Measurements from ENCODE around the gene SPATA31E1.
A peak's percentile ranks its signal among the peaks of the same experiment; 100 is the strongest.
"Not testable (repeated sequence)": the region's sequence is repeated elsewhere in the genome, so short reads cannot be mapped to it uniquely, and the experiment has no call there.

Gene SPATA31E1

DNA sequence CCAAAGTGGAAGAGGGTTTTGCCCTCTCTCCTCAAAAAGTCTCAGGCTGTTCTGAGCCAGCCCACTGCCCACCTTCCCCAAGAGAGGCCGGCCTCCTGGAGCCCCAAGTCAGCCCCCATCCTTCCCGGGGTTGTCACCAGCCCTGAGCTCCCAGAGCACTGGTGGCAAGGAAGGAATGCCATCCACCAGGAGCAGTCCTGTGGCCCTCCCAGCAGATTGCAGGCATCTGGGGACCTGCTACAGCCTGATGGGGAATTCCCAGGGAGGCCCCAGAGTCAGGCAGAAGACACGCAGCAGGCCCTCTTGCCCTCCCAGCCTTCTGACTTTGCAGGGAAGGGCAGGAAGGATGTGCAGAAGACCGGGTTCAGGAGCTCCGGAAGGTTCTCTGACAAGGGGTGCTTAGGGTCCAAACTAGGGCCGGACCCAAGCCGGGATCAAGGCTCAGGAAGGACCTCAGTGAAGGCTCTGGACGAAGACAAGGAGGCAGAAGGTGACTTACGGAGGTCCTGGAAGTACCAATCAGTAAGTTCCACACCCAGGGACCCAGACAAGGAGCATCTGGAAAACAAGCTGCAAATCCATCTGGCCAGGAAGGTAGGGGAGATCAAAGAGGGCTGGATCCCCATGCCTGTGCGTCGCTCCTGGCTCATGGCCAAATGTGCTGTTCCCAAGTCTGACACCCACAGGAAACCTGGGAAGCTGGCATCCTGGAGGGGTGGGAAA, 3.7 kb downstream of the SPATA31E1 start:
- DNase-seq, result no peak

DNA sequence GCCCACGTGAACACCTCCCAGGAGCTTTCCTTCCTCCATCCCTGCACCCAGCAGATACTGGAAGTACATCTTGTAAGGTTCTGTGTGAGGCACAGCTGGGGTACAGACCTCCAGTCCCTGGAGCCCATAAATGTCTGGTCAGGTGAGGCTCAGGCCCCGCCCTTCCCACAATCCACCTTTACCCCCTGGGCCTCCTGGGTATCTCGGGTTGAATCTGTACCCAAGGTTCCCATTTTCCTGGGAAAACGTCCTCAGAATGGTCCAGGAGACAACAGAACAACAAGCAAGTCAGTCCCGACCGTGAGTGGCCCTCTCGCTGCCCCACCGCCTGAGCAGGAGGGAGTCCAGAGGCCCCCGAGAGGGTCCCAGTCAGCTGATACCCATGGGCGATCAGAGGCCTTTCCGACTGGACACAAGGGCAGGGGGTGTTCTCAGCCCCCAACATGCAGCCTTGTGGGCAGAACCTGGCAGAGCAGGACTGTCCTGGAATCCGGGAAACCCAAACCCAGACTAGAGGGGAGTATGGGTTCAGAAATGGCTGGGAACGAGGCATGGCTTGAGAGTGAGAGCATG, 4.3 kb downstream of the SPATA31E1 start:
- DNase-seq, result no peak

DNA sequence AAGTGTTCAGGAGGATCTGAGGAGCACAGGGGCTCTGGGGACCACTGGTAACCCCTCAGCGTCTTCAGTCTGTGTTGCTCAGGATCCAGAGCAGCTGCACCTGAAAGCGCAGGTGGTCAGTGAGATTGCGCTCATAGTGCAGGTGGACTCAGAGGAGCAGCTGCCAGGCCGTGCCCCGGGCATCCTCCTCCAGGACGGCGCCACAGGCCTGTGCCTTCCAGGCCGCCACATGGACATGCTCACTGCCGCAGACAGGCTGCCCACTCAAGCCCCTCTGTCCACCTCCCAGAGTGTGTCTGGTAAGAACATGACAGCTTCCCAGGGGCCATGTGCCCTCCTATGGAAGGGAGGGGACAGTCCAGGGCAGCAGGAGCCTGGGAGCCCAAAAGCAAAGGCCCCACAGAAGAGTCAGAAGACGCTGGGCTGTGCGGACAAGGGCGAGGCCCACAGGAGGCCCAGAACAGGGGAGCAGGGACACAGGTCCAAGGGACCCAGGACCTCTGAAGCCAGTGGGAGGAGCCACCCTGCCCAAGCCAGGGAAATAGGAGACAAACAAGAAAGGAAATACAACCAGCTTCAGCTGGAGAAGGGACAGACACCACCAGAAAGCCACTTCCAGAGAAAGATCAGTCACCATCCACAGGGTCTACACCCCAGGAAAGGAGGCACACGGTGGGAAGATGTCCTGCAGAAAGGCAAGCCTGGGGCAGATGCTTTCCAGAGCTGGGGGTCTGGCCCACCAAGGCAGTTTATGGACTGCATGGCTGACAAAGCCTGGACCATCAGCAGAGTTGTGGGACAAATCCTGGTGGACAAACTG, 5.2 kb downstream of the SPATA31E1 start:
- no peak for DNase-seq

GRCh38 chr9:87888501-87888900, 5.8 kb downstream of the SPATA31E1 start:
- DNase-seq, result no peak

GRCh38 chr9:87889065-87889881, 6.6 kb downstream of the SPATA31E1 start:
- DNase-seq, result no peak

GRCh38 chr9:87889882-87890252, 7.2 kb downstream of the SPATA31E1 start:
- DNase-seq, result no peak

GRCh38 chr9:87890837-87891236, 8.2 kb downstream of the SPATA31E1 start:
- no peak for DNase-seq

GRCh38 chr9:87891754-87892153, 9.1 kb downstream of the SPATA31E1 start:
- DNase-seq, result no peak

- no peak for DNase-seq
Observed at GRCh38 chr9:87892956-87893355, 10.3 kb downstream of the SPATA31E1 start.

DNA sequence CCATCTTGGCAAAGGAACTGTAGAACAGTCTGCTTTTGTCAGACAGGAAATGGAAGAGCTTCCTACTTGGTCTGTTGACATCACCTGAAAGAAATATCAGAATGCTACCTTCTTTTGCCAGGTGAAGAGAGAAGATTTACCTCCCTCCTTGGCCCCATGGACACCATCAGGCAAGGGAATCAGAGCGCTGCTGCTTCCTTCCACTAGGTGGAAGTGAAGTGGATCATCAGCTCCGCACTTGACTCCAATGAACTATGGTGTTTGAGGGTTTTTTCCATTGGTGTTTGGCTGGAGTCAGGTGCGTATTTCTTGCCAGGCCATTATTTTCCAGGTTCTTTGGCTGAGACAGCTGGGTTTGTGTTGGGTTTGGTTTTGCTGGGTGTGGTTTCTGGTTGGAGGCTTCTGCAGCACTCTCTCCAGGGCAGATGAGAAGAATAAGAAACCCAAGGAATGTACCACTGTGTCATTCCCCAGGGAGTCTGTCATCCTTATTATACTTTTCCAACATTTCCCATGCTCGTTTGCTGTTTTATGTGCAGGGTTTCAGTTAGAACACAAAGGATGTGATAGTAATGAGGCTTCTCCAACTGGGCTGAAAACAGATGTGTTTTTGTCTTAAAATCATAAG, 12.4 kb downstream of the SPATA31E1 start:
- DNase-seq, result no peak

- no peak for DNase-seq
Observed at GRCh38 chr9:87896891-87897290, 14.2 kb downstream of the SPATA31E1 start.

- DNase-seq, result no peak
Observed at GRCh38 chr9:87898151-87898550, 15.5 kb downstream of the SPATA31E1 start.

GRCh38 chr9:87902371-87902770, 19.7 kb downstream of the SPATA31E1 start:
- not testable (repeated sequence) for DNase-seq

GRCh38 chr9:87909310-87910041, 26.8 kb downstream of the SPATA31E1 start:
- no peak for DNase-seq

DNA sequence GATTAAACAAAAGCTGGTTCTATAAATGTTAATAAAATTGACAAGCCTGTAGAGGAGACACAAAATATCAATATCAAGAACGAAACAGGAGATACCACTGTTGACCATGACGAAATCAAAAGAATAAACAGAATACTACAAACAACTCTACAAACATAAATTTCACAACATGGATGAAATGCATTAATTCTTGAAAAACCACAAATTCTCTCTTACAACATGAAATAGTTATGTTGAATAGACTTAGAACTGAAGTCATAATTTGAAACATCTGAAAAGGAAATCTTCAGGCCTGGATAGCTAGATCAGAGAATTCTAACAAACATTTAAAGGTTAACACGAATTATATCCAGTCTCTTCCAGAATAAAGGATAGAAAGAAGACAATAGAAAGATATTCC, 28.1 kb downstream of the SPATA31E1 start:
- DNase-seq, result no peak

- not testable (repeated sequence) for DNase-seq
Observed at GRCh38 chr9:87917662-87918061, 35.0 kb downstream of the SPATA31E1 start, which contains the start of gene SPATA31C1. Gene SPATA31C1 (plus strand): TSS chr9:87917962.

GRCh38 chr9:87919013-87919412, 36.3 kb downstream of the SPATA31E1 start:
- not testable (repeated sequence) for DNase-seq

GRCh38 chr9:87921561-87921960, 38.9 kb downstream of the SPATA31E1 start:
- DNase-seq, result not testable (repeated sequence)

- peak in 1 of 2 donors; percentile 14 for DNase-seq
Observed at GRCh38 chr9:87923012-87923411, 40.3 kb downstream of the SPATA31E1 start.

- not testable (repeated sequence) for DNase-seq
Observed at GRCh38 chr9:87924851-87925250, 42.2 kb downstream of the SPATA31E1 start.

- not testable (repeated sequence) for DNase-seq
Observed at GRCh38 chr9:87929152-87929551, 46.5 kb downstream of the SPATA31E1 start.

DNA sequence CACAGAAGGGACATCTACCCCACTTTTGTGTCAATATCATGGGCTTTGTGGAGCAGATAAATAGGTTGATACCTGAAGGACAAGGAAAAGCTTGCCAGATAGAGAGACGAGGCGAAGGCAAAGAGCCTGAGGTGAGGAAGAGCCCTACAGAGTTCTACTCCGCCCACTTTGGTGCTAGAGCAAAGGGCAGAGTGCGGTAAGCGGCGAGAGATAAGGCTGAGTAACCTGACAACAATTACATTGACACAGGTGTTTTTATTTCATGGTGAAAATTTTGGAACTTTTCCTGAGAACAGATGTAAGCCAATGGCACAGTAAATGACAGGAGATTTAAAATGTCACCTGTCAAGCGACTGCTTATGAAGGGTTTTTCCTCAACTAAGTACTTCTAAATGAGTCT, 51.8 kb downstream of the SPATA31E1 start:
- not testable (repeated sequence) for DNase-seq
